ENCODE results near the gene PAPPA. TPM values are rescaled to one million over a fixed set of nuclear protein-coding genes. Genes with fewer than 3 reads are reported as not detected.

PAPPA gene
- total RNA-seq, 6 experiments from 2014 or later: 0.07 to 0.50 (median 0.32) TPM

- ATAC-seq: no peak
- intact Hi-C loops (cut with DNase I): no loop called here
- no peak for TF ChIP-seq POLR2A (IDR thresholded peaks at IDR 0.05)
- no peak for TF ChIP-seq CTCF (IDR thresholded peaks at IDR 0.05)
- no peaks in the 10 kb centered on the region for H3K9me3 ChIP-seq
- H3K4me3 ChIP-seq: no peak overlapping the region
- H3K36me3 ChIP-seq: no peaks in the 10 kb centered on the region
- no peak overlapping the region for H3K27ac ChIP-seq
- DNase-seq: no peak
- H3K4me1 ChIP-seq: peaks cover 0 to 9% (median 0%) of the 10 kb centered on the region in 4 donors
- no peaks in the 10 kb centered on the region for H3K27me3 ChIP-seq
Measured at GRCh38 chr9:116193636-116194035, 40.0 kb downstream of the PAPPA start.

- peaks cover 0 to 12% (median under 1%) of the 10 kb centered on the region in 4 donors for H3K4me1 ChIP-seq
- intact Hi-C loops (cut with DNase I): no loop called here
- TF ChIP-seq POLR2A (IDR thresholded peaks at IDR 0.05) (no peak), CTCF (IDR thresholded peaks at IDR 0.05) (no peak)
- WGBS (ENCODE audit: insufficient coverage, low coverage, low lambda C conversion rate, missing lambda C conversion rate): 63% methylated on average over 2 of the region's 2 CpGs
- H3K4me3 ChIP-seq: no peak overlapping the region
- H3K27ac ChIP-seq: no peak overlapping the region
- no peaks in the 10 kb centered on the region for H3K9me3 ChIP-seq
- ATAC-seq (no peak), DNase-seq (no peak)
- H3K27me3 ChIP-seq: no peaks in the 10 kb centered on the region
- H3K36me3 ChIP-seq: no peaks in the 10 kb centered on the region
Measured at GRCh38 chr9:116196806-116197205, 43.2 kb downstream of the PAPPA start.

- H3K27me3 ChIP-seq: no peaks in the 10 kb centered on the region
- no peak overlapping the region for H3K4me3 ChIP-seq
- ATAC-seq (peak; percentile 80 to 88 (median 84)), DNase-seq (no peak)
- H3K9me3 ChIP-seq: no peaks in the 10 kb centered on the region
- intact Hi-C loops (cut with DNase I): no loop called here
- no peaks in the 10 kb centered on the region for H3K36me3 ChIP-seq
- 37% methylated on average over 4 of the region's 4 CpGs for WGBS (ENCODE audit: insufficient coverage, low coverage, low lambda C conversion rate, missing lambda C conversion rate)
- TF ChIP-seq CTCF (IDR thresholded peaks at IDR 0.05) (no peak), POLR2A (IDR thresholded peaks at IDR 0.05) (no peak)
- H3K27ac ChIP-seq: no peak overlapping the region
- H3K4me1 ChIP-seq: peaks cover 0 to 28% (median 8%) of the 10 kb centered on the region in 4 donors
Measured at GRCh38 chr9:116198344-116198743, 44.8 kb downstream of the PAPPA start.

GRCh38 chr9:116202219-116202912 lies 48.8 kb downstream of the PAPPA start:
- WGBS (ENCODE audit: insufficient coverage, low coverage, low lambda C conversion rate, missing lambda C conversion rate): 42% methylated on average over 5 of the region's 5 CpGs
- peaks cover 0 to 40% (median 12%) of the 10 kb centered on the region in 4 donors for H3K4me1 ChIP-seq
- no peaks in the 10 kb centered on the region for H3K36me3 ChIP-seq
- TF ChIP-seq POLR2A (IDR thresholded peaks at IDR 0.05): no peak
- TF ChIP-seq CTCF (IDR thresholded peaks at IDR 0.05): no peak
- peak overlapping the region in 2 of 3 donors; percentile 18 to 29 for H3K27ac ChIP-seq
- H3K9me3 ChIP-seq: no peaks in the 10 kb centered on the region
- H3K4me3 ChIP-seq: no peak overlapping the region
- DNase-seq (no peak), ATAC-seq (peak; percentile 25 to 65 (median 56))
- H3K27me3 ChIP-seq: no peaks in the 10 kb centered on the region
- intact Hi-C loops (cut with DNase I): no loop called here
